COR-L47 (cell line): ENCODE data around the gene SORCS1.
"Not testable (repeated sequence)": the region's sequence is repeated elsewhere in the genome, so short reads cannot be mapped to it uniquely, and the experiment has no call there.

ENCODE experiments used
- DNase-seq: peaks from one replicate; lab custom pipeline; 2025; lab: John Stamatoyannopoulos, UW

Gene SORCS1

DNA sequence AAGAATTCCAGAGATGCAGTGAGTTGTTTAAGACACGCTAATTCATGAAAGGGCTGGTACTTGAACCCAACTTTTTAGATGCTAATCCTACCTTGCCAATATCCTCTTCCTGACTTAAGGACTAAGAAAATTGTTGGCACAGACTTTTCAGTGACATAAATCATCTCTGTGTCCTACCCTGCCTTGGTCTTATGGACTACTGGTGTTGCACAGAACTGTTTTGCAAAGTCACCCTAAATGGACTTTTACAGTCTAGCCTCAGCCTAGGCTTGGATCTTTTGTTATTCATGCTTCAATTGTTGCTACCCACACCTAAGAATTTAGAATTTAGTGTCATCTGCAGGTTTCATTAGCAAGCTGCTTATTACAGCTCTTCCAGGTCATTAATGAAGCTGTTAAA, 112.7 kb downstream of the SORCS1 start:
- no peak for DNase-seq

DNA sequence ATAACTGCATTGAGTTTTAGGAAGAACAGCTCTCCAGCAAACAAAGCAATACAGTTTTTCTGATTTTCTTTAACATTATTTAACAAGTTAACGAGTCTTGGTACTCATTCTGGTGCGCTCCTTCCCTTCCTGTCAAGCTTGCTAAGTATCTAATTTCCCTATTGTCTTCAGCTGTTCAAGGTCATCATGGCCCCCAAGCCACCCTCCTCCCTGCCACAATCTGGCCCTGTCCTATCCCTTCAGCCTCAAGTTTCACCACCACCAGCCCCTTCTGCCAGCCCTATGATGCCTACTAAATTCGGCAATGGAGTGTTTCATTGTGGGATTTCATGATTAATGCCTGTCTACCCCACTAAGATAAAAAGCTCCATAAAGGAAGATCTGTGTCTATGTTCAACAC, 121.0 kb downstream of the SORCS1 start:
- DNase-seq = no peak

DNA sequence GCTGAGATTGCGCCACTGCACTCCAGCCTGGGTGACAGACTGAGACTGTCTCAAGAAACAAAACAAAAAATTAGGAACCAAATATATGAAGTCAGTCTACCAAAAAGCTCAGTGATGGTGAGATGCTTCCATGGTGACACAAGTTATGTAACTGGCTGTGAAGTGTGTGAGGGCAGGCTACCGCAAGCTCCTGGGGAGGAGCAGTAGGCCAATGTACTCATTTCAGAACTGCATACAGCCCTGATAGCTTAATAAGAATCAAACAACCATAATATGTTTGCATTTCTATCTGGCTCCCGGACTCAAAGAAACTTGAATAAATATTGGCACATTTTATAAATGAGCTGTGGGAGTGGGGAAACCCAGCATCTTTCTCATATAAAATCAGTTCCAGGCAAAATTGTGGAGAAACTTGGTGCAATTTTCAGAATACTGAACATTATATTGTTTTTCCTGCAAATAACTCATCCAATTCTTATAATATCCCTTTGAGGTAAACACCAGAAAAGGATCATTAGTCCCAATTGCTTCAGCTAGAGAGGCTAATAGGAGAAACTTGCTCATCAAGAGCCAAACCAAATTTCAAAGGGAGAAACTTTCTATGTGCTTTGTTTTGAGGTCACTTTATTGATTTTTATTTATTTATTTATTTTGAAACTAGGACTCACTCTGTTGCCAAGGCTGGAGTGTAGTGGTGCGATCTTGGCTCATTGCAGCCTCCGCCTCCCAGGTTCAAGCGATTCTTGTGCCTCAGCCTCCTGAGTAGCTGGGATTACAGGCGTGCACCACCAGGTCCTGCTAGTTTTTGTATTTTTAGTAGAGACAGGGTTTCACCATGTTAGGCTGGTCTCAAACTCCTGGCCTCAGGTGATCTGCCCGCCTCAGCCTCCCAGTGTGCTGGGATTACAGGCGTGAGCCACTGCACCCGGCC, 127.0 kb downstream of the SORCS1 start:
- DNase-seq = no peak

DNA sequence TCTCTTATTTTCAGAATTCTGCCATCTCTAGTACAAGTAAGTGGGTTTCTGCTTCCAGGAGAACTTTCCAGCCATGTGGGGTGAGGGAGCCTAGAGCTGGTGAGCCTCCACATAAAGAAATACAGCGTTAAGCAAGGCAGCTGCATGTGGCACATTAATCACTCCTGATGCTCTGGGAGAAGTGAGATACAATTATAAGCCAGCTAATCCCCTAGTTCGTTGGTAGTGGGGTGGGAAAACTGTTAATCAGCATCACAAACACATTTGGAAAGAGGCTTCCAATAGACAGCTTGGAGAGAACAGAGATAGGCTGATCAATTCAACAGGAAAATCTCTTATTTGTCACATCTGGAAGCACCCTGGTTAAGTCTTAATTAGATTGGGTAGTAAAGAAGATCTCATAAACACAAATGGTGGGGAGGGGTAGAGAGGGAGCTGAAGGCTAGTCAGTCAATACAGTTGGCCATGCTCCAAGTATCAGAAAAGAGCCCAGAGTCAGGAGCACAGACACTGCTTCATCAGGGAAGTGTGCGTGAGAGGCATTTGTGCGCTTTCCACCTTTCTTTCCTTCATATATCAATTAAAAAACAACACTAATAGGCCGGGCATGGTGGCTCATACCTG, 130.6 kb downstream of the SORCS1 start:
- no peak for DNase-seq

DNA sequence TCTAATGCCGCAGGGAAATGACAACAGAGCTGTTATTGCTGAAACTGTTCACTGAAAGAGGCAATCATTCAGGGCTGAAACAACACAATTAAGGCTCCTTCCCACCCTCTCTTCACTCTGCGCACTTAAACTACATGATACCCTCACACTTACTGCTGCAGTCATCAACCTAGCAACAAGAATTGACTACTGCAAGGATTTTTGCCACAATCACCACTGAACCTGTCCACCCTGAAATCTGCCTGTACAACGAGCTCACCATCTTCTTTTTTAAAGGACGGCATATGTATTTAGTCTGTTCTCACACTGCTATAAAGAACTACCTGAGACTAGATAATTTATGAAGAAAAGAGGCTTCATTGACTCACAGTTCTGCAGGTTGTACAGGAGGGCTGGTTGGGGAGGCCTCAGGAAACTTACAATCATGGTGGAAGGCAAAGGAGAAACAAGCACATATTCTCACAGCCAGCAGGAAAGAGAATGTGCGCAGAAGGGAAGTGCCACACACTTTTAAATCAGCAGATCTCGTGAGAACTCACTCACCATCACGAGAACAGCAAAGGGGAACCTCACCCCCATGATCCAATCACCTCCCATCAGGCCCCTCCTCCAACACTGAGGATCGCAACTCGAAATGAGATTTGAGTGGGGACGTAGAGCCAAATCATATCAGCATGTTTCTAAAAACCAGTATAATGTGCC, 131.7 kb downstream of the SORCS1 start:
- DNase-seq = no peak

DNA sequence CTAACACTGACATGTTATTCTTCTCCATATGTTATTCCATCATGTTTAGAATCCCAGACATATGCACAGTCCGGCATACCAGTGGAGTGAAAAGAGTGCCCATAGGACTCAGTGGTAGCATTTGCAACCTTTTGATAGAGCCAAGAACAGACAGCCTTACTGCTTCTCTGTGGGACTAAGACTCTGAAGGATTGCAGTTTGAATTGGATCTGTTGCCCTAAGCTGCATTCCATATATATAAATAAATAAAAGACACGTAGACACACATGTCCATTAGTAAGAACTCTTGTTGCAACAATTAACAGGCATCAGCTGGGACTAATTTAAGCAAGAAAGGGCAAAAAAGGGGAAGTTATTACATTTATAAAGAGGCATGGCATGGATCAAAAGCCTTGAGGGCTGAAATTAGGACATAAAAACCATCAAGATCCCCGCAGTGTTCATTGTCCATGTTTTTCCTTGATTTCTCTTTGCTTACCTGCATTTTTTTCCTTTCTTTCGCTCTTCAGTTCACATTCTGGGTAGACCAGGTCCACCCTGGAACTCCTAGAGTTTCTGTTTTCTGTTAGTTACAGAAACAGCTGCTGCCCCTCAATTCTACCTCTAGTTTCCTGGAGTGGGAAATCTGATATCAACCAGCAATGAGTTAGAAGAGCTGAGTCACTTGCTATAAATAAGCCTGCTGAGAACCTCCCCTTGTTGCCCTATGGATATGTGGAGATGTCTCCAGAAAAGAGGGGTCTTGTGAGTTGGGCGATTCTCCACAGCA, 132.4 kb downstream of the SORCS1 start:
- no peak for DNase-seq

DNA sequence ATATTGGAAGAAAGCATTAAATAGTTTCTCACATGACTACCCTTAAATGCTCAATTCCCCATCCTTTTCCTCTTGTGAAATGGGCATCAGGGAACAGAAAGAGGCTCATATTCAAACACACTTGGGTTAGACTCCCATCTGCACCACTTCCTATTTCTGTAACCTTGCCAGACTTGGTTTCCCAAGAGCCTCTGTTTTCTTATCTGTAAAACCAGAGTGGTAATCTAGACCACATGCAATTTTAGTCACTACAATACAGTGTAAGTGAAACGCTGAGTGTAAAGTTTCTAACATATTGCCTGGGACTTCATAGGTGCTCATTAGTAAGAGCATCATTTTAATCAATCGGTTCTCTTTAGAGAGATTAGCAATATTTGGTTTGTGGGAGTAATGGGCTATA, 136.3 kb downstream of the SORCS1 start:
- no peak for DNase-seq

DNA sequence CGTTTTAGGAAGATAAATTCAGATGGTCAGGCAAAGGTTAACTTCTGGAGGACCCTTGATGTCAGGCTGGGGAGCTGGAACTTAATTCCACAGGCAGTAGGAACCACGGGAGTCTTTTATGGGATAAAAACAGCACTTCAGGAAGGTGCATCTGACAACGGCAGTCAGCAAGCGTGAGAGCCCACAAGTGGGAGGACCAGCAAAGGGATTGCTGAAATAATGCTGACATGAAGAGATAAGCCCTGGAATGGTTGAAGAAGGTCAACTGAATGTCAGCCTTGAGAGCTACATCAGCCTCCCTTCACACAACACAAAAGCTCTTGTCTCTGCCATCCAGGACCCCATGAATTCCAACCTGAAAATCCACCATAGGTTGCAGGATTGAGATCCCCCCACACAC, 138.8 kb downstream of the SORCS1 start:
- no peak for DNase-seq

DNA sequence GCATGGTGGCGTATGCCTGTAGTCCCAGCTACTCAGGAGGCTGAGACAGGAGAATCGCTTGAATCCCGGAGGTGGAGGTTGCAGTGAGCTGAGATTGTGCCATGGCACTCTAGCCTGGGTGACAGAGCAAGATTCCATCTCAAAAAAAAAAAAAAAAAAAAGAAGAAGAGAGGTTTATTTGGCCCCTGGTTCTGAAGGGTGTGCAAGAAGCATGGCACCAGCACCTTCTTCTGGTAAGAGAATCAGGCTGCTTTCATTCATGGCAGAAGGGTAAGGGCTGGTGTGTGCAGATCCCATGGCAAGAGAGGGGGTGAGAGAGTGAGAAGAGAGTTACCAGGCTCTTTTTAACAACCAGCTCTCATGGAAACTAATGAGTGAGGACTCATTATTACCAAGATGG, 140.5 kb downstream of the SORCS1 start:
- DNase-seq = not testable (repeated sequence)

DNA sequence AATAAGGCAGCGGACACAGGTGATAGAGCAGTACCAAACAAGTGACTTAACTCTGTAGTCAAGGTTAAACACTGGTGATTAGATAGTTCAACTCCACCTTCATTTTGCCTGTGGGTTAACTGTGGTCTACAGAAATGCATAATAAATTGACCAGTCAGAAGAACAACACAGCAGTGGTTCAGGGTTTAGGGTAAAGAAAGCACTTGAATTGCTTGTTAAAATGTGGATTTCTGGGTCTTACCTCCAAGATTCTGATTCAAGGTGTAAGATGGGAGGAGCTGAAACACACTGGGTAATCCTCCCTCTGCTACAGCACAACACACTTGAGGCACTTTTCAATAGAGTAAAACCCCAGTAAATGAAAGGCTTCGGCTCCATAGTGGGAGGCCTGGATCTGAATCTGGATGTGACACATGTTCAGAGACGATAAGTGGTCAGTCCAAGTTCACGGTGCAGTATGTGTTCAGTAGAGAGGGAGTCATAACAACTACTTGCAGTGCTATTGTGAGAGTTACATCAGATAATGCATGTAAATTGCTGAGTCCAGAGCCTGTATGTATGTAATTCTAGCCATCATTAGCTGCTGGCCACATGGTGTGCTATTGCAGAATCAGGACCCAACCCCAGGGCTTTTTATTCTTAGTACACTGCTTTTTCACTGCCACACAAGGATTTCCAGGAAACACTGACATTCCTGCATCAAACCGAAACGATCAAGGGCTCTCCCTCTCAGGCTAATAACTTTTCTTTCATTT, 141.7 kb downstream of the SORCS1 start:
- DNase-seq = no peak

DNA sequence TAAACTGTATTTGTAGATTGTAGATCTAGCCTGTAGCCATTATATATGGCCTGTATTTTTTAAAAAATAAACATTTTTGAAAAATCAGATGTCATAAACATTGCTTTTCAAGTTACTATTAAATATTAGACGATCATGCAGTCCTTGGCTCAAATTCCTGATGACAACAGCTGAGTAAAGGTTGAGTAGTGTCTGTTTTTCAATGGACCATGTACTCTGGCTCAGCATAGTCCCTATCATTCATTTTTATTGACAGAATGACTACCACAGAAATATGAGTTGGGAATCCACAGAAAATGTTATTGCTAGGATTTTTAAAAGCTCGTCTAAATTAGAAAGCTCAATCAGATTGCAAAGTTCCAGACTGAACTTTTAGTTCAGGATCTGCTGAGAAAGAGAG, 145.4 kb downstream of the SORCS1 start:
- no peak for DNase-seq

DNA sequence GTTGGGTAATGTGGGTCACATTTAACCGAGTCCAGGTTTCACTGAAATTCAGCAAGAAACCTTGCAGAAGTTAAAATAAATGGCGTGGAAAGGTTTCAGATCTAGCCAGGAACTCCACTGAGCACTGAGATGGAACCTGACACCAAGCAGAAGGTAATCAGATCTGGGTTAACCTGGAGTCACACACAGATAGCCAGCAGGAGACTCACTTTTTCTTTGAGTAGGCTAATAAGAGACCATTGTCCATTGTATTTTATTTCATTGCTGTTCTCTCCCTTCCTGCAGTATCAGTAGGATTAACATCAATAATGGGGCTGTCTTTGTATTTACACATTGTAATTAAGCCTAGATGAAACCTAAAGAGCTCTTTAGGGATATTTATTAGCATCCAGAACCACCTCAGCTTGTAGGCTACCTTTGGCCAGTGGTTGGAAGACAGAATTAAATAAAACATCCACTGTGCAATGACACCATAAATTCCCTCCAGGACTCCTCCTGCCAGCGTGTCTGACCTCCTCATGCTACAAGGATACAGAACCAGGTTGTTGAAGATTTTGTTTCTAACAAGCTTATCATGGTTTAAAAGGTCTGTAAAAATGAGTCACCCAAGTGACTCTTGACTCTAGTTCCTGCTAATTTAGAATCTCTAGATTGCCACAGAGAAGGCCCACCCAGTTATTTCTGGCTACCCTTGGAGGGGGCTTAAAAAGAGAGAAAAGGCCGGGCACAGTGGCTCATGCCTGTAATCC, 151.1 kb downstream of the SORCS1 start:
- DNase-seq = no peak

DNA sequence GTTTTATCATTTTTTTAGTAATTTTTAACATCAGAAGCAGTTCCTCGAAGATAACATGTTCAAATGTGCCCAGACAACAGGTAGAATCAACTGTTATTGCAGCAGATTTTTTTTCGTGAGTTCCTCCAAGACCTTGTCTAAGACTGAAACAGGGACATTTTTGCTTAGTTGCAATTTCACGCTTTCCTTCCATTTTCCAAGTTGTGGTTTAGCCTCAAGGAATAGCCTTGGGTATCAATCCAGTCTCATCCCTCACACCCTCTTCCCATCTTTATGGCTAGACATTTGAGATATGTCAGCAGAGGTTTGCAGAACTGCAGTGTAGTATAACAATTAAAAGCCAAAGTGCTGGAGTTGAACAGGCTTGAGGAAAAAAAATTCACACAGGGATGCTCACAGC, 152.5 kb downstream of the SORCS1 start:
- no peak for DNase-seq

DNA sequence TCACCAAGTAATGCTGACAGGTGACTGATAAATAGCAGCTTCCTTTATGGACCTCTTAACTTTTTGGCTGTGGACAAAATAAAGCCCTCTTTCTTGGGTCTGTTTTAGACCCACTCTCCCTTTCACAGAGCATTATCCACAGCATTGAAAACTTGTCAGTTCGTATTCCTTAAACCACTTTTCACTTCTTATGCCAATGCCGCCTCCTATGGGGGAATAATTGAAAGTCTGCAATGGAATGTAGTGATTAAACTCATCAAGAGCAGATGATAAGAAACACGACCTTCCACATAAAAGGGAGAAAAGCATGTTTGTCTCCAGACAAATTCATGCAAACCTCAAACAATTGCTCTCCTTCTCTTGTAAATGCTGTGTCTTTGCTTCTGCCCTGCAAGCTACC, 153.4 kb downstream of the SORCS1 start:
- DNase-seq = no peak

DNA sequence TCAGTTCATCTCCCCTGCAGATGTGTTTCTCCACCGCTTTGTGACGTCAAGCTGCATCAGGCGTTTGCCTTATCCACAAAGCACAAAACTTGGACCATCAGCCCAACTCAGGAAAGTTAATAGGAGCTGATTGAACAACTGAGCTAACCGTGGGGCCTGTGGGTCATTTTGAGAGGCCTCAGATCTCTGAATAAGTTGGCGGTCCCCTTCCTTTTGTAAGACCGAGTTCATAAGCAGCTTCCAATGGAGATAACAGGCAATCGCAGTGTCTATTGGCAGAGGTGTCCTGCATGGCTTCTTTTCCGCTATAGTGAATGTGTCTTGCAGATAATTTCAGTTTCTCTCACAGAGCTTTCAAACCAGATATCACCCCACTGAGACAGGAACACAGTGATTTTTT, 154.0 kb downstream of the SORCS1 start:
- DNase-seq = no peak

DNA sequence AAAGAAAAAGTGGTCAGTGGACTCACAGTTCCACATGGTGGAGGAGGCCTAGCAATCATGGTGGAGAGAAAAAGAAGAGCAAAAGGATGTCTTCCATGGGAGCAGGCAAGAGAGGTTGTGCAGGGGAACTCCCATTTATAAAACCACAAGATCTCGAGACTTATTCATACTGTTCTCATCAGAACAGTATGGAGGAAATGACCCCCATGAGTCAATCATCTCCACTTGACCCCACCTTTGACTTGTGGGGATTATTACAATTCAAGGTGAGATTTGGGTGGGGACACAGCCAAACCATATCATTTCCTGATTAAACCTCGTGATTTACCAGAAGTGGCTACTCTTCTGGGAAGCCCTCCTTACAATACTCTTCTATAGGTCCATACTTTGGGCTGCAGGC, 160.1 kb downstream of the SORCS1 start:
- DNase-seq = no peak

DNA sequence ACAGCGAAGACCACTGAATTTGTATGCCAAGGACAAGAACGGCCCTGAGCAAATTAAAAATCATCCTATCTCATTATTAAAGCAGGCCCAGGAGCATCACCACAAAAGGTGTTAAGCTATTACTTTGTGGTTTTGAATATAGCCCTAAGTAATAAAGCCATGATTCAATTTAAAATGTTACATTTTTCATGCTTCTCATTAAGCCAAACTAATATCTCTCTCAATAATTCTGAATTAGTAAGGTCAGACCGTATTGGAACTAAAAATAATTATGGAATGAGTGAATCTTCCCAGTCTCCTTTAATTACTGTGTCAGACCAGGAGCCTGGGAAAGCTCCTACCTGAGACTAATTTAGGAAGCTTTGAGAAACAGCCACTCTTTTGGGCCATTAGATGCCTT, 162.4 kb downstream of the SORCS1 start:
- no peak for DNase-seq

DNA sequence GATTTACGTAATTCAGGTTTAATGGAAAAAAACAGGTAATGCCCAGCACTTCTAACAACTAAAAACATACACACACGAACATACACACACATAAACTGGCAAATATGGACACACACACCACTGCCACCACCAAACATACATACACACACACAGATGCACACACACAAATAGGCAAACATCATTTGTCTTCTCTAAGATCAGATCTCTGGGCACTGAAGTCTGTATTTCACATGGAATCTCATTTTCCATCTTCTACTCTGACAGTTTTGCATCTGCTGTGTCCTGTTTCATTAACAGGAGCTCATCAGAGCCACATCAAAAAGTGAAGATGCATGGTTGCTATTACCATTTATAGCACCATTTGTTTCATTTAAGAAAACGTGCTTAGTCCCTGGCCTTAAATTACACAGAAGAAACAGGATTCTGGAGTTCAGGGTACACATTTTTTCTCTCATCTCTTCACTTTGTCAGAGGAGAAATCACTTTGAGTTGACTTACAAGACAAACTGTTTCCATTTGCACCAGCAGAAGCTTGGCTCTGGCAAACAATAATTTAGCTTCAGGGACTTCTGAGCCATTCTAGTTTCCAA, 165.3 kb downstream of the SORCS1 start:
- DNase-seq = no peak

DNA sequence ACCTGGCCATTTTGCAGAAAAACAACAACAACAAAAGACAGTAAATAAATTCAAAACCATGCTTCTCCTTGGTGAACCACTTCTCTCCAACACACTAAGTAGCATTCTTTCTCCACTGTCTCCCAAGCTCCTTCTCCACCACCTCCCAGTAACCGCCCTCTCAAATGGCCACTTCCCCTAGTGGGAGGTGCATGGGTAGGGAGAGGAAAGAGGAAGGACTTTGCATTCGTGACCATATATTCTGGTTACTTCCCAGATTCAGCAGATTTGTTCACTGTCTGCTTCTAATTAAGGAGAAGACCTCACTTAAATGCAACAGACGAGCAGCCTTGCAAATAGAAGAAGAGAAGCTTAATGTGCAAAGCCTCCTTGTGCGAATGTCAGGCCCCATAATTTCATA, 166.8 kb downstream of the SORCS1 start:
- DNase-seq = no peak

DNA sequence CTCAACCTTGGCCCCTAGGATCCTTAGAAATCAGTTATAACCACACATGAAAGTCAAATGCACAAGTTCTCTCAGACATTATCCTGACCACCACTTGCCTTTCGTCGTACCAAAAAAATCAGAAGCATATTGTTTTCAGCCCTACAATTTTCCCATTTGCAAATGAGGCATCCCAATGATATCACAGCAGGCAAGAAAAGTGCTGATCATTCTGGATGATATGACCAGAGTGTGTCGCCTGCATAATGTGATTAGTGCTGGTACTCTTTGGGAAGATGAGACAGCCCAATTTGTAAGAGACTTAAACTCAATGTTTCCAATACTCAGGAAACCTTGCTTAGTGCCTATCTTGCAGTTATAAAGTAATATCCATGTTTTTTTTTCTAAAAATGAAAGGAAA, 168.0 kb downstream of the SORCS1 start:
- no peak for DNase-seq
